HCT116 (cell line): Measurements from ENCODE around the gene RBM20. TPM values are rescaled to one million over a fixed set of nuclear protein-coding genes. Genes with fewer than 3 reads are reported as not detected.

Source experiments
- ATAC-seq: fragments of 200-7000 bp; cut with Tn5 transposase; 2 replicates; pipeline ENCODE4 v1.9.1; 2020; ENCODE audit warnings: mild to moderate bottlenecking, moderate library complexity
- BruUV-seq: library from RNA; stranded (reverse); fragments of 400-500 nt; replicated peaks from 2 replicates; lab custom pipeline; 2021; lab: Mats Ljungman, UMichigan
- CTCF ChIA-PET: fragments of 300-600 bp; sonication (Branson Sonifier 250); formaldehyde crosslinking; loops from one replicate; lab custom pipeline; 2021; ENCODE audit warnings: antibody characterized with exemption; lab: Charles Lee
- POLR2A ChIA-PET: fragments of 300-600, 350-600 bp; sonication (Branson Sonifier 250); formaldehyde crosslinking; loops from one replicate; lab custom pipeline; 2021; ENCODE audit warnings: antibody characterized with exemption; lab: Charles Lee
- RAD21 ChIA-PET, 2 experiments: fragments of 300-600 bp; sonication (Branson Sonifier 250); formaldehyde crosslinking; loops; one replicate each; lab custom pipeline; 2023; ENCODE audit warnings: low total read pairs in 2 of 2; ENCODE audit not compliant: uncharacterized antibody in 2 of 2, unreplicated experiment in 2 of 2, low non-redundant PET in 1 of 2; lab: Charles Lee
- DNase-seq: peaks from one replicate; pipeline ENCODE4 v3.0.0-alpha.2; 2010; ENCODE audit warnings: low read depth, low spot score
- H2AFZ ChIP-seq: fragments of 200-600 bp; shearing (Covaris generic), sonication (generic); 2 replicates; pipeline ENCODE4 v1.6.1; 2017; ENCODE audit warnings: low read depth, mixed run types, mixed read lengths, antibody characterized with exemption, low read length; ENCODE audit not compliant: poor library complexity, severe bottlenecking
- H3K27ac ChIP-seq: 2 replicates; pipeline ENCODE4 v1.5.1; 2012; ENCODE audit warnings: low read depth, low read length
- H3K27me3 ChIP-seq: fragments of 200-600 bp; sonication (generic); 2 replicates; pipeline ENCODE4 v1.6.1; 2016; ENCODE audit warnings: mixed run types, low read length, mixed read lengths; ENCODE audit not compliant: insufficient read depth
- H3K36me3 ChIP-seq, 2 experiments: fragments of 200-500 bp in 1 of 2; fragments of 200-600 bp in 1 of 2; sonication (Bioruptor generic) in 1 of 2; sonication (generic) in 1 of 2; 2 replicates each; pipeline versions ENCODE4 v1.5.1 to v1.6.1; 2014 to 2016; ENCODE audit warnings: low read length in 2 of 2, inconsistent platforms in 1 of 2, mixed read lengths in 1 of 2, mixed run types in 1 of 2; ENCODE audit not compliant: insufficient read depth in 2 of 2, control insufficient read depth in 1 of 2
- H3K4me1 ChIP-seq, 2 experiments: fragments of 200-600 bp in 1 of 2; sonication (generic) in 1 of 2; 2 replicates each; pipeline versions ENCODE4 v1.5.1 to v1.6.1; 2012 to 2017; ENCODE audit warnings: low read length in 2 of 2, inconsistent platforms in 1 of 2, mild to moderate bottlenecking in 1 of 2, mixed read lengths in 1 of 2, mixed run types in 1 of 2, moderate library complexity in 1 of 2; ENCODE audit not compliant: insufficient read depth in 2 of 2, control insufficient read depth in 1 of 2
- H3K4me2 ChIP-seq: fragments of 200-600 bp; sonication (generic); 2 replicates; pipeline ENCODE4 v1.6.1; 2017; ENCODE audit warnings: mixed run types, low read length, mixed read lengths
- H3K4me3 ChIP-seq, 2 experiments: fragments of 200-600 bp in 1 of 2; sonication (generic) in 1 of 2; replicated peaks in 1 of 2; 2 replicates each; pipeline ENCODE4 v1.5.1; 2011 to 2016; ENCODE audit warnings: low read length in 2 of 2, control low read depth in 1 of 2, low read depth in 1 of 2, mild to moderate bottlenecking in 1 of 2, mixed read lengths in 1 of 2, mixed run types in 1 of 2
- H3K79me2 ChIP-seq: fragments of 200-600 bp; sonication (generic); 2 replicates; pipeline ENCODE4 v1.6.1; 2017; ENCODE audit warnings: mild to moderate bottlenecking, mixed run types, low read length, moderate library complexity, mixed read lengths; ENCODE audit not compliant: insufficient read depth
- H3K9ac ChIP-seq: fragments of 200-600 bp; sonication (generic); 2 replicates; pipeline ENCODE4 v1.6.1; 2016; ENCODE audit warnings: low read length, mixed read lengths
- H3K9me2 ChIP-seq: fragments of 200-600 bp; sonication (generic), shearing (Covaris generic); 2 replicates; pipeline ENCODE4 v1.6.1; 2017; ENCODE audit warnings: mixed run types, mild to moderate bottlenecking, moderate library complexity; ENCODE audit not compliant: insufficient read depth
- H3K9me3 ChIP-seq, 2 experiments: fragments of 200-500 bp in 1 of 2; fragments of 200-600 bp in 1 of 2; sonication (Bioruptor generic) in 1 of 2; sonication (generic) in 1 of 2; 2 replicates each; pipeline ENCODE4 v1.6.1; 2014 to 2017; ENCODE audit warnings: low read length in 2 of 2, mixed read lengths in 2 of 2, inconsistent platforms in 1 of 2, low read depth in 1 of 2, mild to moderate bottlenecking in 1 of 2, mixed run types in 1 of 2, moderate library complexity in 1 of 2; ENCODE audit not compliant: control insufficient read depth in 1 of 2, insufficient read depth in 1 of 2
- H4K20me1 ChIP-seq: fragments of 200-600 bp; sonication (generic), shearing (Covaris generic); 2 replicates; pipeline ENCODE4 v1.6.1; 2017; ENCODE audit warnings: mixed run types, mild to moderate bottlenecking, moderate library complexity; ENCODE audit not compliant: insufficient read depth
- CBX3 ChIP-seq: IDR thresholded peaks from 2 replicates; pipeline ENCODE4 v1.6.1; 2012; ENCODE audit warnings: low read depth
- CEBPB ChIP-seq: IDR thresholded peaks from 2 replicates; pipeline ENCODE4 v1.6.1; 2012; ENCODE audit warnings: low read depth
- EZH2 ChIP-seq: fragments of 200-600 bp; sonication (generic); IDR thresholded peaks from 2 replicates; pipeline ENCODE4 v1.6.1; 2017; ENCODE audit warnings: antibody characterized with exemption, mixed run types
- EZH2phosphoT487 ChIP-seq: fragments of 200-600 bp; IDR thresholded peaks from 2 replicates; pipeline ENCODE4 v1.6.1; 2018; ENCODE audit warnings: antibody characterized with exemption, borderline replicate concordance
- FOSL1 ChIP-seq: IDR thresholded peaks from 2 replicates; pipeline ENCODE4 v1.6.1; 2012; ENCODE audit warnings: low read depth
- POLR2A ChIP-seq: IDR thresholded peaks from 2 replicates; pipeline ENCODE4 v1.7.0; 2011; ENCODE audit warnings: borderline replicate concordance; ENCODE audit not compliant: insufficient read depth, insufficient read length; ENCODE audit errors: extremely low read depth
- POLR2AphosphoS5 ChIP-seq: IDR thresholded peaks from 2 replicates; pipeline ENCODE4 v1.6.1; 2011; ENCODE audit warnings: mild to moderate bottlenecking, low read depth, low read length, moderate library complexity
- RAD21 ChIP-seq: IDR thresholded peaks from 2 replicates; pipeline ENCODE4 v1.6.1; 2012; ENCODE audit warnings: low read depth, mild to moderate bottlenecking
- SIN3A ChIP-seq: IDR thresholded peaks from 2 replicates; pipeline ENCODE4 v1.6.1; 2012; ENCODE audit warnings: low read depth
- SP1 ChIP-seq: IDR thresholded peaks from 2 replicates; pipeline ENCODE4 v1.6.1; 2012; ENCODE audit warnings: low read depth
- SRF ChIP-seq: IDR thresholded peaks from 2 replicates; pipeline ENCODE4 v1.6.1; 2012; ENCODE audit warnings: low read depth
- TCF7L2 ChIP-seq: IDR thresholded peaks from 2 replicates; pipeline ENCODE4 v1.7.0; 2011; ENCODE audit warnings: borderline replicate concordance, inconsistent platforms; ENCODE audit not compliant: insufficient read depth, insufficient read length; ENCODE audit errors: extremely low read depth
- YY1 ChIP-seq: IDR thresholded peaks from 2 replicates; pipeline ENCODE4 v1.6.1; 2011; ENCODE audit warnings: low read length, low read depth, moderate library complexity, mild to moderate bottlenecking; ENCODE audit not compliant: insufficient replicate concordance; ENCODE audit errors: extremely low read depth
- ZFX ChIP-seq: fragments of 450-650 bp; IDR thresholded peaks from 2 replicates; pipeline ENCODE4 v1.6.1; 2017
- intact Hi-C: fragments of 100-400 bp; cut with micrococcal nuclease; formaldehyde crosslinking; loops from 2 replicates; pipeline ENCODE4 v1.10.0; 2022
- total RNA-seq: library from RNA; stranded (reverse); gene quantifications from one replicate; pipeline ENCODE4 v1.2.1, GENCODE V29; 2021; ENCODE audit not compliant: unreplicated experiment
- TF ChIP-seq, protein P1 (sequence below): IDR thresholded peaks from 2 replicates; pipeline ENCODE4 v1.6.1; 2012; ENCODE audit warnings: low read depth
- TF ChIP-seq, protein P2 (sequence below): IDR thresholded peaks from 2 replicates; pipeline ENCODE4 v1.6.1; 2012

Gene RBM20
- total RNA-seq, 1 experiment from 2014 or later: 2.0 TPM

DNA sequence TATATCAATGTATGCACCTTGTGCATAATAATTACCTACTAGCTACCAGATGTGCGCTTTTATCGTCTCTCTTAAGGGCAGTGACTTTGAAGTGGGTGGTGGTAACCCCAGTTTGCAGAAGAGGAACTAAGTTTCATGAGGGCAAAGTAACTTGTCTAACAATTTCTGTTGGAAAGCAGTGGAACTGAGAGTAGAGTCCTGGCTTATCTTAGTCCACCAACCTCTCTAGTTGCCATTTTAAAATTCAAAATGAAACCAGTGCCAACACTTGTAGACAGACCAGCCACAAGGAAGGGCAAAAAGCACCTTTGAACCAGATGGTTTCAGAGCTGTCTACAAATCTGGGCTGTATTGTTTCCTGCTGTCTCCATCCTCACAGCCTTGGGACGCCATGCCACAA, 32.0 kb upstream of the RBM20 start:
- no peak for DNase-seq
- no peak overlapping the region for H3K4me2 ChIP-seq
- TF ChIP-seq CBX3: no peak
- no peak for TF ChIP-seq POLR2AphosphoS5
- no peak for TF ChIP-seq SIN3A
- TF ChIP-seq, protein P1, sequence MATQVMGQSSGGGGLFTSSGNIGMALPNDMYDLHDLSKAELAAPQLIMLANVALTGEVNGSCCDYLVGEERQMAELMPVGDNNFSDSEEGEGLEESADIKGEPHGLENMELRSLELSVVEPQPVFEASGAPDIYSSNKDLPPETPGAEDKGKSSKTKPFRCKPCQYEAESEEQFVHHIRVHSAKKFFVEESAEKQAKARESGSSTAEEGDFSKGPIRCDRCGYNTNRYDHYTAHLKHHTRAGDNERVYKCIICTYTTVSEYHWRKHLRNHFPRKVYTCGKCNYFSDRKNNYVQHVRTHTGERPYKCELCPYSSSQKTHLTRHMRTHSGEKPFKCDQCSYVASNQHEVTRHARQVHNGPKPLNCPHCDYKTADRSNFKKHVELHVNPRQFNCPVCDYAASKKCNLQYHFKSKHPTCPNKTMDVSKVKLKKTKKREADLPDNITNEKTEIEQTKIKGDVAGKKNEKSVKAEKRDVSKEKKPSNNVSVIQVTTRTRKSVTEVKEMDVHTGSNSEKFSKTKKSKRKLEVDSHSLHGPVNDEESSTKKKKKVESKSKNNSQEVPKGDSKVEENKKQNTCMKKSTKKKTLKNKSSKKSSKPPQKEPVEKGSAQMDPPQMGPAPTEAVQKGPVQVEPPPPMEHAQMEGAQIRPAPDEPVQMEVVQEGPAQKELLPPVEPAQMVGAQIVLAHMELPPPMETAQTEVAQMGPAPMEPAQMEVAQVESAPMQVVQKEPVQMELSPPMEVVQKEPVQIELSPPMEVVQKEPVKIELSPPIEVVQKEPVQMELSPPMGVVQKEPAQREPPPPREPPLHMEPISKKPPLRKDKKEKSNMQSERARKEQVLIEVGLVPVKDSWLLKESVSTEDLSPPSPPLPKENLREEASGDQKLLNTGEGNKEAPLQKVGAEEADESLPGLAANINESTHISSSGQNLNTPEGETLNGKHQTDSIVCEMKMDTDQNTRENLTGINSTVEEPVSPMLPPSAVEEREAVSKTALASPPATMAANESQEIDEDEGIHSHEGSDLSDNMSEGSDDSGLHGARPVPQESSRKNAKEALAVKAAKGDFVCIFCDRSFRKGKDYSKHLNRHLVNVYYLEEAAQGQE: no peak
- no peak for TF ChIP-seq EZH2phosphoT487
- no peak for TF ChIP-seq RAD21
- TF ChIP-seq SP1: no peak
- TF ChIP-seq FOSL1: no peak
- TF ChIP-seq ZFX: no peak
- TF ChIP-seq, protein P2, sequence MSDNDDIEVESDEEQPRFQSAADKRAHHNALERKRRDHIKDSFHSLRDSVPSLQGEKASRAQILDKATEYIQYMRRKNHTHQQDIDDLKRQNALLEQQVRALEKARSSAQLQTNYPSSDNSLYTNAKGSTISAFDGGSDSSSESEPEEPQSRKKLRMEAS: no peak
- TF ChIP-seq EZH2: no peak
- TF ChIP-seq YY1: no peak
- TF ChIP-seq SRF: no peak
- TF ChIP-seq POLR2A: no peak
- no peak for TF ChIP-seq TCF7L2
- no peak for TF ChIP-seq CEBPB
- POLR2A ChIA-PET: no interaction called here
- H2AFZ ChIP-seq: no peak overlapping the region
- H3K79me2 ChIP-seq: no peaks in the 10 kb centered on the region
- RAD21 ChIA-PET: interaction anchor here in 1 of 2 experiments (0.5 kb wide), 1 partner anchor 283 kb away, joined by 3 read pairs; no protein-coding TSS in a partner anchor
- no peaks in the 10 kb centered on the region for H3K36me3 ChIP-seq
- H3K9me3 ChIP-seq: no peaks in the 10 kb centered on the region
- BruUV-seq: no TSS peak
- intact Hi-C loops: loop anchor here (5.0 to 10.0 kb wide), 4 partner anchors 125 to 983 kb away; no protein-coding TSS in a partner anchor
- H3K9me2 ChIP-seq: no peaks in the 10 kb centered on the region
- H3K4me3 ChIP-seq: no peak overlapping the region
- no peak overlapping the region for H3K9ac ChIP-seq
- CTCF ChIA-PET: interaction anchor here (1.2 kb wide), 1 partner anchor 67 kb away, joined by 3 read pairs; no protein-coding TSS in a partner anchor
- 0 out of 2 replicates have a peak, but pooled peaks cover 4% of the 10 kb centered on the region for H3K27me3 ChIP-seq
- no peak for ATAC-seq
- H3K27ac ChIP-seq: no peak overlapping the region
- H4K20me1 ChIP-seq: no peaks in the 10 kb centered on the region
- H3K4me1 ChIP-seq: peaks cover 0 to 9% of the 10 kb centered on the region in 2 experiments; a peak in 1 of 4 replicates
